Osteoblast (primary cell): ENCODE results near the gene NPHS1. TPM values are rescaled to one million over a fixed set of nuclear protein-coding genes. Genes with fewer than 3 reads are reported as not detected.

ENCODE experiments used
- DNase-seq: peaks from one replicate; pipeline ENCODE4 v3.0.0; 2011; ENCODE audit warnings: low spot score, mixed read lengths; ENCODE audit not compliant: insufficient read length; ENCODE audit errors: missing footprints
- H2AFZ ChIP-seq: 2 replicates; pipeline ENCODE4 v1.6.0; 2011; ENCODE audit warnings: mild to moderate bottlenecking, low read length
- H3K27ac ChIP-seq: 2 replicates; pipeline ENCODE4 v1.5.1; 2011; ENCODE audit warnings: mild to moderate bottlenecking, low read depth, low read length, moderate library complexity
- H3K27me3 ChIP-seq: 2 replicates; pipeline ENCODE4 v1.6.0; 2012; ENCODE audit warnings: mild to moderate bottlenecking, control low read depth, inconsistent platforms, low read length, moderate library complexity; ENCODE audit not compliant: insufficient read depth
- H3K36me3 ChIP-seq: 2 replicates; pipeline ENCODE4 v1.5.1; 2011; ENCODE audit warnings: mild to moderate bottlenecking, low read length, control low read depth, moderate library complexity; ENCODE audit not compliant: insufficient read depth
- H3K4me1 ChIP-seq: 2 replicates; pipeline ENCODE4 v1.5.1; 2011; ENCODE audit warnings: mild to moderate bottlenecking, low read length, control low read depth, moderate library complexity; ENCODE audit not compliant: insufficient read depth
- H3K4me2 ChIP-seq: 2 replicates; pipeline ENCODE4 v1.6.0; 2011; ENCODE audit warnings: mild to moderate bottlenecking, low read length; ENCODE audit not compliant: insufficient read depth
- H3K4me3 ChIP-seq: fragments of 200-600 bp; sonication (generic); 3 replicates; pipeline ENCODE4 v1.5.1; 2012; ENCODE audit warnings: mild to moderate bottlenecking, low read length, inconsistent platforms; ENCODE audit not compliant: insufficient read depth
- H3K79me2 ChIP-seq: 2 replicates; pipeline ENCODE4 v1.6.0; 2012; ENCODE audit warnings: mild to moderate bottlenecking, low read length, control low read depth, inconsistent platforms; ENCODE audit not compliant: insufficient read depth
- H3K9me3 ChIP-seq: 2 replicates; pipeline ENCODE4 v1.5.1; 2011; ENCODE audit warnings: low read depth, low read length, control low read depth
- H4K20me1 ChIP-seq: 2 replicates; pipeline ENCODE4 v1.6.0; 2012; ENCODE audit warnings: mild to moderate bottlenecking, low read length, control low read depth; ENCODE audit not compliant: insufficient read depth
- CTCF ChIP-seq: IDR thresholded peaks from 2 replicates; pipeline ENCODE4 v1.5.1; 2011; ENCODE audit warnings: mild to moderate bottlenecking, low read depth, low read length, moderate library complexity; ENCODE audit errors: extremely low read depth
- total RNA-seq: library from RNA; depleted of rRNA; stranded (reverse); fragments of >200 nt; gene quantifications from 2 replicates; pipeline ENCODE4 v1.2.3, GENCODE V29; 2012

NPHS1 gene
- total RNA-seq, 1 donor = not detected

- no peak overlapping the region for H2AFZ ChIP-seq
- peaks cover 36% of the 10 kb centered on the region for H3K27me3 ChIP-seq
- H4K20me1 ChIP-seq = no peaks in the 10 kb centered on the region
- H3K27ac ChIP-seq = no peak overlapping the region
- DNase-seq = no peak
- H3K36me3 ChIP-seq = no peaks in the 10 kb centered on the region
- TF ChIP-seq CTCF = no peak
- H3K9me3 ChIP-seq = no peaks in the 10 kb centered on the region
- no peaks in the 10 kb centered on the region for H3K79me2 ChIP-seq
- H3K4me3 ChIP-seq = no peak overlapping the region
- H3K4me2 ChIP-seq = no peak overlapping the region
- no peaks in the 10 kb centered on the region for H3K4me1 ChIP-seq
Observed at GRCh38 chr19:35851213-35852028, 883 bp downstream of the NPHS1 start.

GRCh38 chr19:35848919-35849505 is 3.3 kb downstream of the NPHS1 start:
- no peaks in the 10 kb centered on the region for H3K9me3 ChIP-seq
- no peaks in the 10 kb centered on the region for H3K79me2 ChIP-seq
- H4K20me1 ChIP-seq = no peaks in the 10 kb centered on the region
- no peaks in the 10 kb centered on the region for H3K36me3 ChIP-seq
- DNase-seq = no peak
- H3K27me3 ChIP-seq = peaks cover 40% of the 10 kb centered on the region
- H3K27ac ChIP-seq = no peak overlapping the region
- H3K4me1 ChIP-seq = no peaks in the 10 kb centered on the region
- H2AFZ ChIP-seq = no peak overlapping the region
- no peak overlapping the region for H3K4me3 ChIP-seq
- no peak for TF ChIP-seq CTCF
- H3K4me2 ChIP-seq = no peak overlapping the region

DNA sequence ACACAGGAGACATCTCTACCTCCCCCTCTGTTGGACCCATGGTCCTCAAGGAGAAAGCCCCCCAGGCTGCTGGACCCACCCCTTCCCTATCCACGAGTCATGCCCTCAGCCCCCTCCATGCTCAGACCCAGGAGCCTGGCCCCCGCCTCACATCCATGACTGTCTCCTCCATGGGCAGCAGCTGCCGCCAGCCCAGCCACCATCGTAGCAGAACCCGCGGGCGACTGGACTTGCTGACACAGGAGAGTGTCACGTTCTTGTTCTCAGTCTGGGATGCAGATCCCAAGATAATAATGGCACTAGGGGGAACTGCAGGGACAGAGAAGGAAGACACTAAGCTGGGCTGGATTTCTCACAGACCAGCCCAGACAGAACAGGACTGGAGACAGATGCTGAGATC is 3.8 kb downstream of the NPHS1 start:
- no peak overlapping the region for H2AFZ ChIP-seq
- H3K27me3 ChIP-seq = peaks cover 44% of the 10 kb centered on the region
- H3K4me3 ChIP-seq = no peak overlapping the region
- no peak overlapping the region for H3K27ac ChIP-seq
- H3K4me1 ChIP-seq = no peaks in the 10 kb centered on the region
- no peaks in the 10 kb centered on the region for H3K36me3 ChIP-seq
- DNase-seq = no peak
- no peaks in the 10 kb centered on the region for H4K20me1 ChIP-seq
- no peak overlapping the region for H3K4me2 ChIP-seq
- TF ChIP-seq CTCF = no peak
- no peaks in the 10 kb centered on the region for H3K9me3 ChIP-seq
- H3K79me2 ChIP-seq = no peaks in the 10 kb centered on the region

DNA sequence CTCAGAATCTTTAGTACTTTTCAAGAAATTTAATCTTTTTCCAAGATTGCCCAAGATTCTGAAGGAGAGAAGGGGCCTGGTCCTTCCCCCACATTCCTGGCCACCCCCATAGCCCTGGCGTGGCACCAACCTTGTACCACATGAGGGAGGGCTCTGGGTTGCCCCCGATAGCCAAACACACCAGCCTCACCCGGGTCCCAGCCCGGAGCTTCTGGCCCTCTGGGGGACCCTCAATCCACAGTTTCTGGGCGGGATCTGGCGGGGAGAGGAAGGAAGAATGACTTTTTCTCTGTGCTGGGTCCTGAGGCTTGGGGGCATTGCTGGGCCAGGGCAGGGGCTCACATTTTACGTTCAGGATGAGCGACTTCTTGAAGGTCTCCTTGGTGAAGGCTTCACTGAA is 4.4 kb downstream of the NPHS1 start:
- peaks cover 42% of the 10 kb centered on the region for H3K27me3 ChIP-seq
- no peaks in the 10 kb centered on the region for H4K20me1 ChIP-seq
- H3K4me3 ChIP-seq = no peak overlapping the region

More for the DNA sequence above, 4.4 kb downstream of the NPHS1 start:
- Histone ChIP-seq H3K4me1 (no peaks in the 10 kb centered on the region), H2AFZ (no peak overlapping the region), H3K79me2 (no peaks in the 10 kb centered on the region), H3K9me3 (no peaks in the 10 kb centered on the region), H3K4me2 (no peak overlapping the region), H3K36me3 (no peaks in the 10 kb centered on the region), H3K27ac (no peak overlapping the region)
- no peak for DNase-seq
- TF ChIP-seq CTCF = no peak
